HG02588 (cell line): ENCODE results near the gene CARNS1.
A peak's percentile ranks its signal among the peaks of the same experiment; 100 is the strongest.

Experiments used
- ATAC-seq: cut with Tn5 transposase; IDR thresholded peaks from one replicate; pipeline ENCODE4 v1.9.1; 2021; ENCODE audit warnings: mild to moderate bottlenecking, moderate library complexity; ENCODE audit not compliant: unreplicated experiment

The CARNS1 gene

GRCh38 chr11:67409261-67409666 lies 6.2 kb upstream of the CARNS1 start:
- ATAC-seq: no peak

GRCh38 chr11:67409781-67410368 lies 5.6 kb upstream of the CARNS1 start:
- no peak for ATAC-seq

GRCh38 chr11:67410369-67410831 lies 5.1 kb upstream of the CARNS1 start:
- ATAC-seq: no peak

- ATAC-seq: no peak
These were observed 4.3 kb upstream of the CARNS1 start for GRCh38 chr11:67410984-67411784.

- no peak for ATAC-seq
These were observed 3.7 kb upstream of the CARNS1 start for GRCh38 chr11:67411785-67412152.

GRCh38 chr11:67412495-67413179 lies 2.8 kb upstream of the CARNS1 start:
- no peak for ATAC-seq

- no peak for ATAC-seq
These were observed 2.1 kb upstream of the CARNS1 start for GRCh38 chr11:67413266-67413849.

GRCh38 chr11:67416416-67417335 lies 1.2 kb downstream of the CARNS1 start:
- no peak for ATAC-seq

GRCh38 chr11:67417425-67417824 lies 1.9 kb downstream of the CARNS1 start:
- ATAC-seq: no peak

- no peak for ATAC-seq
These were observed 3.2 kb downstream of the CARNS1 start for GRCh38 chr11:67418476-67419281.

GRCh38 chr11:67419325-67420049 lies 4.0 kb downstream of the CARNS1 start:
- ATAC-seq: no peak

GRCh38 chr11:67420147-67420645 lies 4.7 kb downstream of the CARNS1 start:
- ATAC-seq: no peak

GRCh38 chr11:67420646-67421429 lies 5.4 kb downstream of the CARNS1 start:
- ATAC-seq: peak; percentile 85

GRCh38 chr11:67421430-67422031 lies 6.1 kb downstream of the CARNS1 start:
- no peak for ATAC-seq

GRCh38 chr11:67422891-67423290 lies 7.4 kb downstream of the CARNS1 start:
- ATAC-seq: no peak

GRCh38 chr11:67423466-67423865 lies 8.0 kb downstream of the CARNS1 start:
- ATAC-seq: no peak

- ATAC-seq: no peak
These were observed 8.6 kb downstream of the CARNS1 start for GRCh38 chr11:67423891-67424613.
